Suprapubic skin (tissue), 4 donors: ENCODE data around the gene MARK4. TPM values are rescaled to one million over a fixed set of nuclear protein-coding genes. Genes with fewer than 3 reads are reported as not detected.

Source experiments
- DNase-seq, 2 donors: peaks; one replicate each; pipeline ENCODE4 v3.0.0-alpha.2; 2019; ENCODE audit warnings: low spot score in 2 of 2
- H3K27ac ChIP-seq: fragments of 200-600 bp; sonication (generic); one replicate; pipeline ENCODE4 v1.5.1; 2019
- H3K27me3 ChIP-seq: fragments of 200-600 bp; sonication (generic); one replicate; pipeline ENCODE4 v1.5.1; 2019
- H3K36me3 ChIP-seq: fragments of 200-600 bp; sonication (generic); one replicate; pipeline ENCODE4 v1.5.1; 2019
- H3K4me1 ChIP-seq: fragments of 200-600 bp; sonication (generic); one replicate; pipeline ENCODE4 v1.5.1; 2019
- H3K4me3 ChIP-seq: fragments of 200-600 bp; sonication (generic); one replicate; pipeline ENCODE4 v1.5.1; 2019; ENCODE audit warnings: mild to moderate bottlenecking
- H3K9me3 ChIP-seq: fragments of 200-600 bp; sonication (generic); one replicate; pipeline ENCODE4 v1.5.1; 2019
- EP300 ChIP-seq: sonication (generic); formaldehyde crosslinking; IDR thresholded peaks from one replicate; pipeline ENCODE4 v1.6.1; 2017; ENCODE audit warnings: antibody characterized with exemption
- POLR2A ChIP-seq, 2 donors: fragments of 450-650 bp; IDR thresholded peaks; one replicate each; pipeline ENCODE4 v1.6.1; 2017; ENCODE audit warnings: antibody characterized with exemption in 2 of 2, mild to moderate bottlenecking in 2 of 2, moderate library complexity in 2 of 2
- POLR2AphosphoS5 ChIP-seq, 3 donors: sonication (generic); formaldehyde crosslinking; IDR thresholded peaks; one replicate each; pipeline ENCODE4 v1.6.1; 2017; ENCODE audit warnings: antibody characterized with exemption in 3 of 3
- WGBS: methylation state at CpG from one replicate; pipeline ENCODE4 v1.1.5; 2018; 5-methylcytosine and 5-hydroxymethylcytosine counted together
- total RNA-seq, 4 donors: library from RNA; depleted of rRNA; stranded (reverse); fragments of >200 nt; gene quantifications; one replicate each; pipeline ENCODE4 v1.1.0, GENCODE V29; 2016
- TF ChIP-seq, protein P1 (sequence below), 2 donors: fragments of 200-600 bp in 1 of 2; fragments of 450-650 bp in 1 of 2; sonication (generic) in 1 of 2; IDR thresholded peaks; one replicate each; pipeline ENCODE4 v1.5.1; 2016 to 2019; ENCODE audit warnings: antibody characterized with exemption in 2 of 2, mild to moderate bottlenecking in 1 of 2, moderate library complexity in 1 of 2

MARK4 gene
- total RNA-seq, 4 donors from 2014 or later: 37.4 to 56.2 (median 49.0) TPM

DNA sequence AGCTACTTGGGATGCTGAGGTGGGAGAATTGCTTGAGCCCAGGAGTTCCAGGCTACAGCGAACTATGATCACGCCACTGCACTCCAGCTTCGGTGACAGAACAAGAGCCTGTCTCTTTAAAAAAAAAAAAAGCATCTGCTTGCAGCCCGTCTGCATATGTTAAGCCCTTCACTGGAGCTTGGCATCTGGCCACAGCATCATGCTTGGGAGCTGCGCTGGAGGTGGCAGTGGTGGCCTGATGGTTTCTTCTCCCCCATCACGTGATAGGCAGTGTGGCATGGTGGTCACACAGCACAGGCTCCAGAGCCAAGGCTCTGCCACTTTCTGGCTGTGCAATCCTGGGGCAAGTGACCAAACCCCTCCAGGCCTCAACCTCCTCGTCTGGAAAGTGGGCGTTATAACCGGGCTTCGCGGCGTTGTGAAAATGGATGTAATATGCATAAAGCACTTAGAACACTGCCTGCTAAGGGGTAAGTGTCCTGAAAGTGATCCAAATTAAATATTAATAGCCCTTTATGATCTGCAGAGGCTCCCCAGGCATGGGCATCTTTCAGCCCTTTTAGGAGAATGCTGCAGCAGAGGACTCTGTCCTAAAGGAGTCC is 24.4 kb downstream of the MARK4 start:
- DNase-seq: no peak
- no peak overlapping the region for H3K27ac ChIP-seq
- H3K4me3 ChIP-seq: no peak overlapping the region
- TF ChIP-seq POLR2AphosphoS5 (IDR thresholded peaks at IDR 0.05) (no peak), EP300 (no peak), POLR2A (IDR thresholded peaks at IDR 0.05) (no peak)
- TF ChIP-seq, protein P1, sequence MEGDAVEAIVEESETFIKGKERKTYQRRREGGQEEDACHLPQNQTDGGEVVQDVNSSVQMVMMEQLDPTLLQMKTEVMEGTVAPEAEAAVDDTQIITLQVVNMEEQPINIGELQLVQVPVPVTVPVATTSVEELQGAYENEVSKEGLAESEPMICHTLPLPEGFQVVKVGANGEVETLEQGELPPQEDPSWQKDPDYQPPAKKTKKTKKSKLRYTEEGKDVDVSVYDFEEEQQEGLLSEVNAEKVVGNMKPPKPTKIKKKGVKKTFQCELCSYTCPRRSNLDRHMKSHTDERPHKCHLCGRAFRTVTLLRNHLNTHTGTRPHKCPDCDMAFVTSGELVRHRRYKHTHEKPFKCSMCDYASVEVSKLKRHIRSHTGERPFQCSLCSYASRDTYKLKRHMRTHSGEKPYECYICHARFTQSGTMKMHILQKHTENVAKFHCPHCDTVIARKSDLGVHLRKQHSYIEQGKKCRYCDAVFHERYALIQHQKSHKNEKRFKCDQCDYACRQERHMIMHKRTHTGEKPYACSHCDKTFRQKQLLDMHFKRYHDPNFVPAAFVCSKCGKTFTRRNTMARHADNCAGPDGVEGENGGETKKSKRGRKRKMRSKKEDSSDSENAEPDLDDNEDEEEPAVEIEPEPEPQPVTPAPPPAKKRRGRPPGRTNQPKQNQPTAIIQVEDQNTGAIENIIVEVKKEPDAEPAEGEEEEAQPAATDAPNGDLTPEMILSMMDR (IDR thresholded peaks at IDR 0.05): no peak
- H3K36me3 ChIP-seq: peaks cover 80% of the 10 kb centered on the region
- no peaks in the 10 kb centered on the region for H3K4me1 ChIP-seq
- no peaks in the 10 kb centered on the region for H3K9me3 ChIP-seq
- no peaks in the 10 kb centered on the region for H3K27me3 ChIP-seq
- 78% methylated on average over 12 of the region's 12 CpGs for WGBS

DNA sequence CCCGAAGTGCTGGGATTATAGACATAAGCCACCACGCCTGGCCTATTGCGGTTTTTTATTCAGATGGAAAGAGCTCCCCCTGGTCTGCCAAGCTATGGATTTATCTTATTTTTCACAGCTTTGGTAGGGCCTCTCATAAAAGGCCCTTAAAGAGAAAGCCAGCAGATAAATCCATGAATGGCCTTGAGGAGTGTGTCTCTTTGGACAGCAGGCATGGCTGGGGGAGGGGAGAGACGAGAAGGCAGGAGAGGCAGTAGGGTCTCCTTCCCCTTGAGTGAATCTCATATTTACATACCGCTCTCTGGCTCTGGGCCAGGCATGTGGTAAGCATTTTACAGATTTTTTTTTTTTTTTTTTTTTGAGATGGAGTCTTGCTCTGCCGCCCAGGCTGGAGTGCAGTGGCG is 25.2 kb downstream of the MARK4 start:
- H3K27me3 ChIP-seq: no peaks in the 10 kb centered on the region
- no peak overlapping the region for H3K27ac ChIP-seq
- no peaks in the 10 kb centered on the region for H3K9me3 ChIP-seq
- TF ChIP-seq, protein P1 (IDR thresholded peaks at IDR 0.05): no peak
- TF ChIP-seq EP300 (no peak), POLR2AphosphoS5 (IDR thresholded peaks at IDR 0.05) (no peak), POLR2A (IDR thresholded peaks at IDR 0.05) (no peak)
- no peaks in the 10 kb centered on the region for H3K4me1 ChIP-seq
- H3K36me3 ChIP-seq: peaks cover 81% of the 10 kb centered on the region
- H3K4me3 ChIP-seq: no peak overlapping the region
- no peak for DNase-seq
- 80% methylated on average over 7 of the region's 7 CpGs for WGBS

DNA sequence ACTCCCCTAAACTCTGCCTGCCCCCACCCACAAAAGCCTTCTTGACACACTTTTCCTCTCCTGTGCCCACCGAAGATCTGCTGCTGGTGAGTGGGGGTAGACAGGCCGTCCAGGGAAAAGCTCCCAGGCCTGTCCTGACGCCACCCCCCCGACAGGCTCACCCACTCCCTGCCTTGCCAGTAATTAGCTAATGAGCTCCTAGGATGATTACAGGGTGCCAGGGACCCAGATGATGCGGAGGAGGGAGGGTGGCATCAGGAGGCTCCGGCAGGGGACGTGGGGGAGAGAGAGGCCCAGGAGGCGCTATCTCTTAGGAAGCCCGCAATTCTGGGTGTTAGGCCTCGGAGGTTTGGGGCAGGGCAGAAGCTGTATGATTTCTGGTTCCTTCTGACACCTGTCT is 27.0 kb downstream of the MARK4 start:
- H3K36me3 ChIP-seq: peaks cover 81% of the 10 kb centered on the region
- 96% methylated on average over 6 of the region's 10 CpGs for WGBS
- DNase-seq: no peak
- H3K4me1 ChIP-seq: no peaks in the 10 kb centered on the region
- no peak overlapping the region for H3K27ac ChIP-seq
- H3K9me3 ChIP-seq: no peaks in the 10 kb centered on the region
- TF ChIP-seq EP300: no peak
- no peak for TF ChIP-seq POLR2AphosphoS5 (IDR thresholded peaks at IDR 0.05)
- TF ChIP-seq, protein P1 (IDR thresholded peaks at IDR 0.05): no peak
- no peak for TF ChIP-seq POLR2A (IDR thresholded peaks at IDR 0.05)
- H3K4me3 ChIP-seq: no peak overlapping the region
- no peaks in the 10 kb centered on the region for H3K27me3 ChIP-seq

DNA sequence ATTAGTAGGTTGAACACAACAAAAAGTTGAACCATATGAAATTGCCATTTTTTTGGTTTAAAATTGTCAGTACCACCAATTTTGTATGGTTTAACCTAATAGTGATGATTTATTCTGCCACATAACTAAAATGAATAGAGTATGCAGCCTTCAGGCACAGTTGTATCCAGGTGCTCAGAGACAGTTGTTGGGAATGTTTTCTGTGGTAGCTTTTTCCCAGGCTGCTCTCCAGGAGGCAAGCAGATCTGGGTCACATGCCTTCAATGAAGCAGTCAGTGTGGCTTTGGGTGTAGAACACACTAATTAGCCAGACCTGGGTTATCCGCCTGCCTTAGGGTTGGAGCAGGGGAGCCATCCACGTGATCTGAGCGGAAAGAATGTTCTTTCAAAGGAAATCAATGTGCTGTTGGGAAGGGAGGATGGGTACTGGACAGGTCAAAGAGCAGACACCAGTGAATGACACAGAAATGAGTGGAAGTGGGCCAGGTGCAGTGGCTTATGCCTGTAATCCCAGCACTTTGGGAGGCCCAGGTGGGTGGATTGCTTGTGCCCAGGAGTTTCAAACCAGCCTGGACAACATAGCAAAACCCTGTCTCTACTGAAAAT is 28.6 kb downstream of the MARK4 start:
- Histone ChIP-seq H3K27ac (no peak overlapping the region), H3K9me3 (no peaks in the 10 kb centered on the region), H3K27me3 (no peaks in the 10 kb centered on the region), H3K4me3 (no peak overlapping the region), H3K36me3 (peaks cover 72% of the 10 kb centered on the region), H3K4me1 (no peaks in the 10 kb centered on the region)
- DNase-seq: no peak
- TF ChIP-seq EP300 (no peak), POLR2A (IDR thresholded peaks at IDR 0.05) (no peak), POLR2AphosphoS5 (IDR thresholded peaks at IDR 0.05) (no peak)
- TF ChIP-seq, protein P1 (IDR thresholded peaks at IDR 0.05): no peak
- 94% methylated on average over 3 of the region's 3 CpGs for WGBS

DNA sequence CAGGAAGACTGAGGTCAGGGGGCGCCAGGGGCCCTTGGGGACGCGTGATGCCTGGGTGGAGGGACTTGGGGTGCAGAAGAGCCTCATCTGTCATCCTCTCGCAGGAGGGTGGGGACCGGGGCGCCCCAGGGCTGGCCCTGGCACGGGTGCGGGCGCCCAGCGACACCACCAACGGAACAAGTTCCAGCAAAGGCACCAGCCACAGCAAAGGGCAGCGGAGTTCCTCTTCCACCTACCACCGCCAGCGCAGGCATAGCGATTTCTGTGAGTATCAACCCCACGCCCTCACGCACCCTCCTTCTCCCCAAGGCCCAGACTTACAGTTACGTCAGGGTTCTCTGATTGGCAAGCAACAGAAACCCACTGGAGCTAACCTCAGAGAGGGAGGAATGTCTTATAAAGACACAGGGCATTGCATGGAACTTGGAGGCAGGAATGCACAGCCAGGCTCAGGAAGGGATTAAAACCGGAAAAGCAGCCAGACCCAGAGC is 29.4 kb downstream of the MARK4 start:
- Histone ChIP-seq H3K36me3 (peaks cover 71% of the 10 kb centered on the region), H3K4me3 (no peak overlapping the region), H3K9me3 (no peaks in the 10 kb centered on the region), H3K27ac (no peak overlapping the region), H3K27me3 (no peaks in the 10 kb centered on the region), H3K4me1 (no peaks in the 10 kb centered on the region)
- no peak for DNase-seq
- TF ChIP-seq POLR2AphosphoS5 (IDR thresholded peaks at IDR 0.05) (no peak), EP300 (no peak), POLR2A (IDR thresholded peaks at IDR 0.05) (no peak)
- TF ChIP-seq, protein P1 (IDR thresholded peaks at IDR 0.05): no peak
- 69% methylated on average over 19 of the region's 19 CpGs for WGBS
